ENCODE data around the gene MRC1.

DNA sequence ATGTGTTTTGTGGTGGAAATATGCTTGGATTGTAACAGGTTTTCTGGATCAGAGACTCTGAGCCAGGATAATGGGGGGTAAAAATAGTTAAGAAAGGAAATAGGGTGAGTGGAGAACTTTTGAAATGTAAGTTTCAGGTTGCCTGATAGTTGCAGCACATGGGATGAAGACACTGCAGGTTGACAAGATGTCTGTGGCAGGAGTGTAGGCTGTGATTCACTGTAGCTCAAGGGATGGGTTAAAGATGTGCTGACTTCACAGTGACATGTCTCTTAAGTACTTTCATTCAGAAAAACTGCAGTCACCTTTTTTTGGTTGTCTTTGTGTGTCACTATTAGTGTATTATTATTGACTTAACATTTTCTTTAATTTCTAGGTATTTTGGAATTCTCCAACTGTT lies 79.0 kb downstream of the MRC1 start:
- TF ChIP-seq E4F1 (IDR thresholded peaks at IDR 0.05; ENCODE audit: borderline replicate concordance, partially characterized antibody) (no peak), TAF1 (IDR thresholded peaks at IDR 0.05; ENCODE audit: borderline replicate concordance, low read depth, low read length) (no peak), CTCF (IDR thresholded peaks at IDR 0.05 in 2 of 3, conservative IDR thresholded peaks at IDR 0.05 in 1 of 3; ENCODE audit: control insufficient read depth in 2 of 3, extremely low read depth in 1 of 3, insufficient read depth in 1 of 3, low read depth in 3 of 3, low read length in 3 of 3) (no peak), NR2C1 (IDR thresholded peaks at IDR 0.05) (no peak), JUNB (IDR thresholded peaks at IDR 0.05) (no peak), TBL1XR1 (IDR thresholded peaks at IDR 0.05; ENCODE audit: low read depth, low read length) (no peak), EZH2 (IDR thresholded peaks at IDR 0.05; ENCODE audit: borderline replicate concordance, control insufficient read depth, low read depth, low read length) (no peak), NFXL1 (IDR thresholded peaks at IDR 0.05; ENCODE audit: borderline replicate concordance) (no peak), USF2 (IDR thresholded peaks at IDR 0.05; ENCODE audit: borderline replicate concordance, low read depth, low read length) (no peak)
- TF ChIP-seq, protein P1, sequence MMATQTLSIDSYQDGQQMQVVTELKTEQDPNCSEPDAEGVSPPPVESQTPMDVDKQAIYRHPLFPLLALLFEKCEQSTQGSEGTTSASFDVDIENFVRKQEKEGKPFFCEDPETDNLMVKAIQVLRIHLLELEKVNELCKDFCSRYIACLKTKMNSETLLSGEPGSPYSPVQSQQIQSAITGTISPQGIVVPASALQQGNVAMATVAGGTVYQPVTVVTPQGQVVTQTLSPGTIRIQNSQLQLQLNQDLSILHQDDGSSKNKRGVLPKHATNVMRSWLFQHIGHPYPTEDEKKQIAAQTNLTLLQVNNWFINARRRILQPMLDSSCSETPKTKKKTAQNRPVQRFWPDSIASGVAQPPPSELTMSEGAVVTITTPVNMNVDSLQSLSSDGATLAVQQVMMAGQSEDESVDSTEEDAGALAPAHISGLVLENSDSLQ (IDR thresholded peaks at IDR 0.05): no peak
- TF ChIP-seq, protein P2, sequence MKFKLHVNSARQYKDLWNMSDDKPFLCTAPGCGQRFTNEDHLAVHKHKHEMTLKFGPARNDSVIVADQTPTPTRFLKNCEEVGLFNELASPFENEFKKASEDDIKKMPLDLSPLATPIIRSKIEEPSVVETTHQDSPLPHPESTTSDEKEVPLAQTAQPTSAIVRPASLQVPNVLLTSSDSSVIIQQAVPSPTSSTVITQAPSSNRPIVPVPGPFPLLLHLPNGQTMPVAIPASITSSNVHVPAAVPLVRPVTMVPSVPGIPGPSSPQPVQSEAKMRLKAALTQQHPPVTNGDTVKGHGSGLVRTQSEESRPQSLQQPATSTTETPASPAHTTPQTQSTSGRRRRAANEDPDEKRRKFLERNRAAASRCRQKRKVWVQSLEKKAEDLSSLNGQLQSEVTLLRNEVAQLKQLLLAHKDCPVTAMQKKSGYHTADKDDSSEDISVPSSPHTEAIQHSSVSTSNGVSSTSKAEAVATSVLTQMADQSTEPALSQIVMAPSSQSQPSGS (IDR thresholded peaks at IDR 0.05; ENCODE audit: low read length): no peak

Measured in GM12878 (cell line).